ENCODE measurements around the gene LDLRAD4.

The LDLRAD4 gene

GRCh38 chr18:13499803-13500202 lies 281.2 kb downstream of the LDLRAD4 start:
- H3K4me1 ChIP-seq = peaks cover 25% of the 10 kb centered on the region
- H3K4me2 ChIP-seq = peak overlapping the region; percentile 49
- H3K27ac ChIP-seq = peak overlapping the region; percentile 37
- TF ChIP-seq Cebpa-rat (IDR thresholded peaks at IDR 0.05) = no peak
- H3K9ac ChIP-seq = no peak overlapping the region
- H3K27me3 ChIP-seq = no peaks in the 10 kb centered on the region
- peaks cover 31% of the 10 kb centered on the region; the same call in 1 of the 2 replicates for H4K20me1 ChIP-seq
- peaks cover 97% of the 10 kb centered on the region for H3K36me3 ChIP-seq
- H3K9me3 ChIP-seq = peaks cover 33% of the 10 kb centered on the region
- no peak overlapping the region for H3K4me3 ChIP-seq

- H3K4me1 ChIP-seq = peaks cover 30% of the 10 kb centered on the region
- no peak overlapping the region for H3K4me3 ChIP-seq
- H3K4me2 ChIP-seq = peak overlapping the region; percentile 49
- peaks cover 97% of the 10 kb centered on the region for H3K36me3 ChIP-seq
- H4K20me1 ChIP-seq = peaks cover 31% of the 10 kb centered on the region; the same call in 1 of the 2 replicates
- peaks cover 39% of the 10 kb centered on the region for H3K9me3 ChIP-seq
- H3K9ac ChIP-seq = no peak overlapping the region
- no peak for TF ChIP-seq Cebpa-rat (IDR thresholded peaks at IDR 0.05)
- H3K27me3 ChIP-seq = no peaks in the 10 kb centered on the region
- H3K27ac ChIP-seq = peak overlapping the region; percentile 37
Observed at GRCh38 chr18:13500227-13500865, 281.8 kb downstream of the LDLRAD4 start.

GRCh38 chr18:13500869-13501542 lies 282.4 kb downstream of the LDLRAD4 start:
- no peak overlapping the region for H3K4me3 ChIP-seq
- peaks cover 37% of the 10 kb centered on the region for H3K4me1 ChIP-seq
- H3K9me3 ChIP-seq = peaks cover 40% of the 10 kb centered on the region
- no peaks in the 10 kb centered on the region for H3K27me3 ChIP-seq
- H3K9ac ChIP-seq = no peak overlapping the region
- H3K27ac ChIP-seq = peak overlapping the region; percentile 37; the same call in 1 of the 2 replicates
- TF ChIP-seq Cebpa-rat (IDR thresholded peaks at IDR 0.05) = no peak
- peaks cover 90% of the 10 kb centered on the region for H3K36me3 ChIP-seq
- peak overlapping the region; percentile 49 for H3K4me2 ChIP-seq
- peaks cover 31% of the 10 kb centered on the region; the same call in 1 of the 2 replicates for H4K20me1 ChIP-seq

GRCh38 chr18:13501543-13501887 lies 283.0 kb downstream of the LDLRAD4 start:
- Histone ChIP-seq H3K9me3 (peaks cover 42% of the 10 kb centered on the region), H3K27ac (no peak overlapping the region), H3K4me1 (peaks cover 42% of the 10 kb centered on the region), H3K36me3 (peaks cover 88% of the 10 kb centered on the region), H3K27me3 (no peaks in the 10 kb centered on the region), H4K20me1 (peaks cover 31% of the 10 kb centered on the region; the same call in 1 of the 2 replicates), H3K9ac (no peak overlapping the region), H3K4me2 (no peak overlapping the region), H3K4me3 (no peak overlapping the region)
- no peak for TF ChIP-seq Cebpa-rat (IDR thresholded peaks at IDR 0.05)

GRCh38 chr18:13501891-13502290 lies 283.3 kb downstream of the LDLRAD4 start:
- Histone ChIP-seq H3K27ac (no peak overlapping the region), H3K36me3 (peaks cover 88% of the 10 kb centered on the region), H3K4me2 (no peak overlapping the region), H3K9ac (no peak overlapping the region), H3K4me1 (peaks cover 45% of the 10 kb centered on the region), H4K20me1 (peaks cover 31% of the 10 kb centered on the region; the same call in 1 of the 2 replicates), H3K4me3 (no peak overlapping the region), H3K27me3 (no peaks in the 10 kb centered on the region), H3K9me3 (peaks cover 42% of the 10 kb centered on the region)
- no peak for TF ChIP-seq Cebpa-rat (IDR thresholded peaks at IDR 0.05)

- H4K20me1 ChIP-seq = peaks cover 31% of the 10 kb centered on the region; the same call in 1 of the 2 replicates
- H3K9ac ChIP-seq = no peak overlapping the region
- peaks cover 45% of the 10 kb centered on the region for H3K4me1 ChIP-seq
- TF ChIP-seq Cebpa-rat (IDR thresholded peaks at IDR 0.05) = no peak
- H3K36me3 ChIP-seq = peaks cover 88% of the 10 kb centered on the region
- no peak overlapping the region for H3K4me3 ChIP-seq
- no peak overlapping the region for H3K4me2 ChIP-seq
- H3K27ac ChIP-seq = no peak overlapping the region
- no peaks in the 10 kb centered on the region for H3K27me3 ChIP-seq
- peaks cover 42% of the 10 kb centered on the region for H3K9me3 ChIP-seq
Observed at GRCh38 chr18:13502585-13502984, 284.0 kb downstream of the LDLRAD4 start.

GRCh38 chr18:13503836-13504235 lies 285.3 kb downstream of the LDLRAD4 start:
- peaks cover 88% of the 10 kb centered on the region for H3K36me3 ChIP-seq
- no peak overlapping the region for H3K27ac ChIP-seq
- peaks cover 31% of the 10 kb centered on the region; the same call in 1 of the 2 replicates for H4K20me1 ChIP-seq
- H3K4me2 ChIP-seq = no peak overlapping the region
- peaks cover 45% of the 10 kb centered on the region for H3K4me1 ChIP-seq
- no peaks in the 10 kb centered on the region for H3K27me3 ChIP-seq
- peaks cover 42% of the 10 kb centered on the region for H3K9me3 ChIP-seq
- H3K9ac ChIP-seq = no peak overlapping the region
- no peak overlapping the region for H3K4me3 ChIP-seq
- no peak for TF ChIP-seq Cebpa-rat (IDR thresholded peaks at IDR 0.05)

GRCh38 chr18:13505780-13506345 lies 287.3 kb downstream of the LDLRAD4 start:
- H4K20me1 ChIP-seq = peaks cover 20% of the 10 kb centered on the region; the same call in 1 of the 2 replicates
- TF ChIP-seq Cebpa-rat (IDR thresholded peaks at IDR 0.05) = no peak
- H3K27ac ChIP-seq = no peak overlapping the region
- peaks cover 83% of the 10 kb centered on the region for H3K36me3 ChIP-seq
- no peaks in the 10 kb centered on the region for H3K27me3 ChIP-seq
- peak overlapping the region; percentile 21 for H3K4me2 ChIP-seq
- H3K4me3 ChIP-seq = no peak overlapping the region
- H3K4me1 ChIP-seq = peaks cover 44% of the 10 kb centered on the region
- no peak overlapping the region for H3K9ac ChIP-seq
- peaks cover 39% of the 10 kb centered on the region for H3K9me3 ChIP-seq

- Histone ChIP-seq H3K27ac (peak overlapping the region; percentile 61), H3K4me1 (peaks cover 71% of the 10 kb centered on the region), H3K4me3 (no peak overlapping the region), H3K4me2 (peak overlapping the region; percentile 72), H3K27me3 (no peaks in the 10 kb centered on the region), H3K9me3 (peaks cover 30% of the 10 kb centered on the region), H3K9ac (no peak overlapping the region), H3K36me3 (peaks cover 64% of the 10 kb centered on the region), H4K20me1 (peaks cover 28% of the 10 kb centered on the region)
- TF ChIP-seq Cebpa-rat (IDR thresholded peaks at IDR 0.05) = no peak
Observed at GRCh38 chr18:13510594-13510993, 292.0 kb downstream of the LDLRAD4 start.

All from BLaER1 (cell line).